ENCODE measurements around the gene RARRES2.
"Not testable (repeated sequence)": the region's sequence is repeated elsewhere in the genome, so short reads cannot be mapped to it uniquely, and the experiment has no call there.

The RARRES2 gene

GRCh38 chr7:150314639-150315239 lies 26.7 kb downstream of the RARRES2 start:
- DNase-seq = no peak

DNA sequence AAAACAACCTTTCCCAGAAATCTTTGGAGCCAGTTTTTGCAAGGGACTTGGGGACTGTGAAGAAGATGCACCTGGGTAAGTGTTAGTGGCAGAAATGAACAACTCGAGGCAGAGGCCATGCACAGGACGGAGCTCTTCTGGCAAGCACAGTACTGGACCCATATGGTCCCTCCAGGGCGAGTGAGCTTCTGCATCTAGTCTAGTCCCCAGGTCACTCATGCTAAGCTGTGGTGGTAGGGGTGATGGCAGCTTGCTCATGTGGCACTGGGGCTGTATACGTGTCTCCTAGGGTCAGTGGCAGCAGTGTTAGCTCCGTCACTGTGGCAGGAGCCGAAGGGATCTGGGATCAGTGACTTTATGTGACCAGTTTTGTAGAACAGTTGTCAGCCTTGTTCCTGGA lies 27.6 kb downstream of the RARRES2 start:
- no peak for DNase-seq

- DNase-seq = no peak
Measured at GRCh38 chr7:150313367-150313809, 28.0 kb downstream of the RARRES2 start.

GRCh38 chr7:150312649-150313366 lies 28.6 kb downstream of the RARRES2 start:
- DNase-seq = not testable (repeated sequence)

DNA sequence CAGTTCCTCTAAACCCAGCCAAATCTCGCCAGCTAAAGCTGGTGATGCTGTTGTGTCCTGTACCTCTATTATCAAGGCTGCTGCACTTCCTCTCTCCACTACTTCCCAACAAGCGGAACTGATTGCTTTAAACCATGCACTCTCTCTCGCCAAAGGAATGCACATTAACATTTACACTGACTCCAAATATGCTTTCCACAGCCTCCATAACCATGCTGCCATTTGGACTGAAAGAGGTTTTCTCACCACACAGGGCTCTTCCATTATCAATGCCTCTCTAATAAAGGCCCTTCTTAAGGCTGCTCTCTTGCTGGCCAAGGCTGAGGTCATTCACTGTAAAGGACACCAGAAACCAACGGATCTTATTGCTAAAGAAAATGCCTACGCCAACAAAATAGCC lies 29.7 kb downstream of the RARRES2 start:
- no peak for DNase-seq

DNA sequence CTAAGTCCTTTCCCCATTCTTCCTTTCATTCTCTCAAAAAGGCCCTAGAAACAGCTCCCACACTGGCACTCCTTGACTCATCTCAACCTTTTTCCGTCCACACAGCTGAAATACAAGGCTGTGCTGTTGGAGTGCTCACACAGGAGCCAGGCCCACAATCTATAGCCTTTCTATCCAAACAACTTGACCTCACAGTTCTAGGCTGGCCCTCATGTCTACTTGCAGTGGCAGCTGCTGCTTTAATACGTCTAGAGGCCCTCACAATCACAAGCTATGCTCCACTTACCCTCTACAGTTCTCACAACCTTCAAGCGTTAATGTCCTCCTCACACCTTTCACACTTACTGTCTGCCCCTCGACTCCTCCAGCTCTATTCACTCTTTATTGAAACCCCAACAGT lies 30.3 kb downstream of the RARRES2 start:
- no peak for DNase-seq

DNA sequence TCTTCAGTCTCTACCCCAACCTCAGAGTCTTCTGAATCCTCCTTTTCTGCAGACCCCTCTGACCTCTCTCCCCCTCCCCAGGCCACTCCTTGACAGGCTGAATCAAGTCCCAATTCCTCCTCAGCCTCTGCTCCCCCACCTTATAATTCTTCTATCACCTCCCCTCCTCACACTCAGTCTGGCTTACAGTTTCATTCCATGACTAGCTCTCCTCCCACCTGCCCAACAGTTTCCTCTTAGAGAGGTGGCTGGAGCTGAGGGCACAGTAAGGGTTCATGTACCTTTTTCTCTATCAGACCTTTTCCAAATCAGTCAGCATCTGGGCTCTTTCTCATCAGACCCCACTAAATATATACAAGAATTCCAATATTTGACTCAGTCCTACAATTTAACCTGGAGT lies 32.9 kb downstream of the RARRES2 start:
- no peak for DNase-seq

- no peak for DNase-seq
Measured at GRCh38 chr7:150307904-150308303, 33.5 kb downstream of the RARRES2 start.

- DNase-seq = no peak
Measured at GRCh38 chr7:150307129-150307528, 34.3 kb downstream of the RARRES2 start.

DNA sequence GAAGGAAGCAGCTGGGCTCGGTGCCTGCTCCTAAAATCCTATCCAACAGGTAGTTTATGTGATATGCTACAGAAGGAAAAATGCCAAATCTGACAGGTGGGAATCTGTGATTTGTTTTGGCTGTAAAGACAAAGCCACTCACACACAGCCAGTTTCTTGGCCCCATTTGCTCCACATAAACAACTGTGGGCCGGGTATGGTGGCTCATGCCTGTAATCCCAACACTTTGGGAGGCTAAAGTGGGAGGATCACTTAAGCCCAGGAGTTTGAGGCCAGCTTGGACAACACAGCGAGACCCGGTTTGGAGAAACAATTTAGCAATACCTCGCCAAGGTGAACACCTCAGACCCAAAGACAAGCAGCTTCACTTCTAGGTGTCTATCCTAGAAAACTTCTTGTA lies 35.1 kb downstream of the RARRES2 start:
- DNase-seq = not testable (repeated sequence)

- not testable (repeated sequence) for DNase-seq
Measured at GRCh38 chr7:150305903-150306284, 35.5 kb downstream of the RARRES2 start.

DNA sequence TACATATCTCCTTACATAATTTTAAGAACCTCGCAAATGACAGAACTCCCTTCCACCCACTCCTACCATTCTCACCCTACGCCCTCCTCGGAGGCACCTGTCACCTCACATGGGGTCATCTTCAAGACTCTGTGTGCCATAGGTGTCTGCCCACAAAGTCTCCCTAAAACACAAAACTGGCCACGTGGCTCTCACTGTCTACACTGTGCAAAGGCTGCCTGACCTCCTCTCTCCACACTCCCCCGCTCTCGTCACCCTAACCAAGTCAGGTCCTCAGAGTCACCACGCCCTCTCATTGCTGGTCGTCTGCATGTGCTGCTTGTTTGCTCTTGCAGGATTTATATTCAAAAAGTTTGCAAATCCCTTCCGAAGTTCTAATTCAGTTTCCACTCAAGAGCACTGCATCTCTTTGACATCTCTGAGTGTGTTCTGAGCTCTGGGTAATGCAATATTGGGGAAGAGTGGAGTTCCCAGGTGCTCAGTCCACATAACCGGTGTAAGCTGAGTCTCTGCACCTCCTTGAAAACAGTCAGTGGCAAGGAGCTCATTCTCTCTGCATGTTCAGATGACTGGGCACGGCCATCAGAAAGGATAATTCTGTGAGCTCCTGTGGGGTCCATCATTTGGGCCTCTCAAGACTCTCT lies 36.0 kb downstream of the RARRES2 start:
- not testable (repeated sequence) for DNase-seq

DNA sequence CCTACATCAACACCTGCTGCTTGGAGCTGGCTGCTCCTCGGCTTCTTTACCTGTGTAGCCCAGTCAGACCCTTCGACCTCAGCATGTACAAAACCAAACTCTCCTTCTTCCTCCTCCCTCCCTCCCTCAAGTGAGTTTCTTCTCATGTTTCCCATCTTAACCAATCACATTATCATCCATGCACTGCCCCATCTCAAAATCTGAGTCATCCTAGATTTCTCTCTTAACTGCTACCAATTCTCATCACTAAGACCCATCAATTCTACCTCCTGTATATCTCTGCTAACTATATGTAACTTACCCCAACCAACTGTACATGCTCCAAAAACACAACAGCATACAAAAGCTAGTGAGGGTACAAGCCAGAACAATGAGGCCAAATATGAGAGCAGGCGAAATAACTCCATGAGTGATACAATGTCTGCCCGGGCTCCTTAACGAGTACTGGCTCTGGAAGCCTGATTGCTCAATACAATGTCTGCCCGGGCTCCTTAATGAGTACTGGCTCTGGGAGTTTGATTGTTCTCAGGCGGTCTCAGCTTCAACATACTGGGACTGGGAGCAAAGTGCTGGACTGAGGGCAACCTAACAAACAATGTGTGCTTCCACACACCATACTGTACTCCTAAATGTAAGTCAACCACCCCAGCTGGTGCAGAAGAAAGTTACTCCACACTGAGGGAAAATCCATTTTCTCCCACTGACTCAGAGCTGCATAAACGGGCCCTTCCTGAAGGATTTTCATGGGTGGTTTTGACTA lies 36.8 kb downstream of the RARRES2 start:
- not testable (repeated sequence) for DNase-seq

GRCh38 chr7:150302908-150303310 lies 38.5 kb downstream of the RARRES2 start:
- not testable (repeated sequence) for DNase-seq

GRCh38 chr7:150297978-150298377 lies 43.5 kb downstream of the RARRES2 start:
- not testable (repeated sequence) for DNase-seq

GRCh38 chr7:150296802-150297201 lies 44.6 kb downstream of the RARRES2 start:
- not testable (repeated sequence) for DNase-seq

DNA sequence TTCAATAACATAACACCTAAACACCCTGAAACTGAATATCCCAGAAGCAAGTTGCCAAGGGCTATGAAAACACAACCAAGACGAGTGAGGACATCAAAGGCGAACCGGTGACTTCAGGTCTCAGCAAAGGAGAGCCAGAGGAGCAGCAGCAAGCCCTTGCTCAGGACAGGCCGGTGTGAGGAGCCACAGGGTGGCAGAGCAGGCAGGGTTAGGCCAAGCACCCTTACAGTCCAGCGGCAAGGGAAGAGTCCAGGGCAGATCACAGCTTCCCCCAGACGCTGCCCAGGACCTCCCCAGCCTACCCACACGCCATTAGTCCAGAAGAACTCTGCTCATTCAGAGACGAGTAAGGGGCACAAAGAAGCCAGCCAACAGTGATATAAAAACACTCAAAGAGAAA lies 45.8 kb downstream of the RARRES2 start:
- not testable (repeated sequence) for DNase-seq

GRCh38 chr7:150295027-150295426 lies 46.4 kb downstream of the RARRES2 start:
- DNase-seq = not testable (repeated sequence)

- DNase-seq = not testable (repeated sequence)
Measured at GRCh38 chr7:150290317-150290716, 51.1 kb downstream of the RARRES2 start.

- DNase-seq = not testable (repeated sequence)
Measured at GRCh38 chr7:150288816-150289215, 52.6 kb downstream of the RARRES2 start.
